Stimulated activated memory B cell treated with anti-CD40 and anti-IgM and Interleukin-4, amounts not matched to agents 10 μg/mL and 1 μg/mL and 100 μg/mL, for 72 hours (primary cell): ENCODE results near the gene POLR2F.

Source experiments
- ATAC-seq: fragments of 150-1000 bp; cut with Tn5 transposase; 2 replicates; pipeline ENCODE4 v1.10.0; 2021
- H3K27ac Mint-ChIP-seq: one replicate; pipeline ENCODE4 v1.8.0; 2022; ENCODE audit warnings: mild to moderate bottlenecking, mixed read lengths
- H3K27me3 Mint-ChIP-seq: one replicate; pipeline ENCODE4 v1.8.0; 2022; ENCODE audit warnings: mixed read lengths
- H3K36me3 Mint-ChIP-seq: one replicate; pipeline ENCODE4 v1.8.0; 2022; ENCODE audit warnings: mixed read lengths
- H3K4me1 Mint-ChIP-seq: one replicate; pipeline ENCODE4 v1.8.0; 2022; ENCODE audit warnings: mixed read lengths
- H3K4me3 Mint-ChIP-seq: one replicate; pipeline ENCODE4 v1.8.0; 2022; ENCODE audit warnings: mild to moderate bottlenecking, moderate library complexity, mixed read lengths
- H3K9me3 Mint-ChIP-seq: one replicate; pipeline ENCODE4 v1.8.0; 2022; ENCODE audit warnings: mixed read lengths

POLR2F gene

GRCh38 chr22:37953437-37954179, at the start of gene POLR2F, which contains the start of gene C22orf23:
Gene POLR2F (plus strand): TSS chr22:37953699. CDS start chr22:37953788, 89 bp downstream.
Gene C22orf23 (minus strand): TSS chr22:37953601. CDS start chr22:37953149, 452 bp downstream.
- peaks cover 19% of the 10 kb centered on the region for H3K36me3 Mint-ChIP-seq
- ATAC-seq, result peak; percentile 97
- H3K4me3 Mint-ChIP-seq, result peak within 1 kb of the TSS; percentile 93
- peaks cover 11% of the 10 kb centered on the region for H3K27me3 Mint-ChIP-seq
- H3K4me1 Mint-ChIP-seq, result peaks cover 35% of the 10 kb centered on the region
- peak within 1 kb of the TSS; percentile 90 for H3K27ac Mint-ChIP-seq
- no peaks in the 10 kb centered on the region for H3K9me3 Mint-ChIP-seq

GRCh38 chr22:37904572-37905533, 48.6 kb upstream of the POLR2F start:
- Mint-ChIP-seq H3K27ac (peak overlapping the region; percentile 88), H3K27me3 (no peaks in the 10 kb centered on the region), H3K4me1 (peaks cover 24% of the 10 kb centered on the region), H3K9me3 (no peaks in the 10 kb centered on the region), H3K36me3 (no peaks in the 10 kb centered on the region), H3K4me3 (peak overlapping the region; percentile 85)
- ATAC-seq, result no peak

DNA sequence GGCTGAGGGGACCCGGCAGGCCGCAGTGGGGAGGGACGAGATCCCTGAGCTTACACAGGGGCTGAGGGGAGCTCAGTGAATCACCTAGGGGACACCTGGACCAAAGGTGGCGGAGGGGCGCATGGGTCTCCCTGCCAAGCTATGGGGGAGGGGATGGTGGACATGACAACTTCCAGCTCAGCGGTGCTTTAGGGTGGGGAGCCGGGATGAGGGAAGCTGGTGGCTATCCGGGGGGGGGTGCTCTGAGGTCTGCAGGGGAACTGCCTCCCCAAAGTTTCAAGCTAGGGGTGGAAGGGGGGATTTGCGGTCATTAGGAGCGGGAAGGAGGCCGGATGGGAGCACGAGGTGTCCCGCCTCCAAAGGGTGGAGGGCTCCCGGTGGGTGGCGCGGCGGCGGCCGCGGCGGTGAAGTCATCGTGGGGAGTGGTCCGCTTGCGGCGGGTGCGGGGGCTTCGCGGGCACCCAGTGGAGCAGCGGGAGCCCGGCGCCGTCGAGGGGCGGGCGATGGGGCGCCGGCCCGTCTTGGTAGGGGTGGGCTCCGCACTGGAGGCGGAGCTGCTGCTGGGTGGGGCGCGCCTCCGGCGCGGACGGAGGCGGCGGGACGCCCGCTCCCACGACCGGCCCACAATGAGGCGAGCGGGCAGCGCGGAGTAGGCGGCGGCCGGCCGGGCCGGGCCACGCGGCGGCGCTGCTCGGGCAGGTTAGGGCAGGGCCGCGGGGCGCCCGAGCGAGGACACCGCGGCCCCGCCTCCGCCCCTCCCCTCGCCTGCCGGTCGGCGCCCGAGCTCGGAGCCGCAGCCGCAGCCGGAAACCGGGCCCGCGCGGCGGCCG, 47.8 kb upstream of the POLR2F start, which contains the start of gene MICALL1:
MICALL1 (plus strand) TSS at position 764 of the 830 bp plus-strand sequence. CDS start 126 bp downstream, outside the sequence.
- peaks cover 24% of the 10 kb centered on the region for H3K4me1 Mint-ChIP-seq

DNA sequence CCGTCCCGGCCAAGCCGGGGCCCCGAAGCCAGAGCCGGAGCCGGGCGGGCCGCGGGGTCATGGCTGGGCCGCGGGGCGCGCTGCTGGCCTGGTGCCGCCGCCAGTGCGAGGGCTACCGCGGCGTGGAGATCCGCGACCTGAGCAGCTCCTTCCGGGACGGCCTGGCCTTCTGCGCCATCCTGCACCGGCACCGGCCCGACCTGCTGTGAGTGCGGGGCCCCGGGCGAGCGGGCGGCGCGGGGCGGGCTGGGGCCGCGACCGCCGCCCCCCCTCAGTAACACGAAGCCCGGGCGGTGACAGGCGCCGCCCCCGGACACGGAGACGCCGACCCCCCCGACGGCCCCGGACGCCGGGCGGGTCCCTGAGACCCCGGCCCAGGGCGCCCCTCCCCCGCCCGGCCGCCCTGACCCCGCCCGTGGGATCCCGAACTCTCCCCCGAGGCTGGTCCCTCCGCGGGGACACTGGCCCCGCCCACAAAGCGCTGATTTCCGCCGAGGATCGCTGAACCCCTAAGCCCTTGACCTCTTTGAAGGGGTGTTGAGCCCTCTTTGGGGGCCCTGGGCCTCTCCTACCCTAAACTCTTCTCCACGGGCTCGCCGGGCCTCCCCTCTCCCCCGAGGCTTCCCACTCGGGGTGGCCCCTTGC, 47.0 kb upstream of the POLR2F start:
- Mint-ChIP-seq H3K27me3 (no peaks in the 10 kb centered on the region), H3K4me1 (peaks cover 28% of the 10 kb centered on the region), H3K36me3 (no peaks in the 10 kb centered on the region), H3K9me3 (no peaks in the 10 kb centered on the region), H3K27ac (peak overlapping the region; percentile 28), H3K4me3 (peak overlapping the region; percentile 82)
- peak; percentile 62 for ATAC-seq

More for the DNA sequence above, 47.8 kb upstream of the POLR2F start, which contains the start of gene MICALL1:
- Mint-ChIP-seq H3K36me3 (no peaks in the 10 kb centered on the region), H3K27ac (peak within 1 kb of the TSS; percentile 88), H3K4me3 (peak within 1 kb of the TSS; percentile 85), H3K9me3 (no peaks in the 10 kb centered on the region), H3K27me3 (no peaks in the 10 kb centered on the region)
- peak; percentile 94 for ATAC-seq

DNA sequence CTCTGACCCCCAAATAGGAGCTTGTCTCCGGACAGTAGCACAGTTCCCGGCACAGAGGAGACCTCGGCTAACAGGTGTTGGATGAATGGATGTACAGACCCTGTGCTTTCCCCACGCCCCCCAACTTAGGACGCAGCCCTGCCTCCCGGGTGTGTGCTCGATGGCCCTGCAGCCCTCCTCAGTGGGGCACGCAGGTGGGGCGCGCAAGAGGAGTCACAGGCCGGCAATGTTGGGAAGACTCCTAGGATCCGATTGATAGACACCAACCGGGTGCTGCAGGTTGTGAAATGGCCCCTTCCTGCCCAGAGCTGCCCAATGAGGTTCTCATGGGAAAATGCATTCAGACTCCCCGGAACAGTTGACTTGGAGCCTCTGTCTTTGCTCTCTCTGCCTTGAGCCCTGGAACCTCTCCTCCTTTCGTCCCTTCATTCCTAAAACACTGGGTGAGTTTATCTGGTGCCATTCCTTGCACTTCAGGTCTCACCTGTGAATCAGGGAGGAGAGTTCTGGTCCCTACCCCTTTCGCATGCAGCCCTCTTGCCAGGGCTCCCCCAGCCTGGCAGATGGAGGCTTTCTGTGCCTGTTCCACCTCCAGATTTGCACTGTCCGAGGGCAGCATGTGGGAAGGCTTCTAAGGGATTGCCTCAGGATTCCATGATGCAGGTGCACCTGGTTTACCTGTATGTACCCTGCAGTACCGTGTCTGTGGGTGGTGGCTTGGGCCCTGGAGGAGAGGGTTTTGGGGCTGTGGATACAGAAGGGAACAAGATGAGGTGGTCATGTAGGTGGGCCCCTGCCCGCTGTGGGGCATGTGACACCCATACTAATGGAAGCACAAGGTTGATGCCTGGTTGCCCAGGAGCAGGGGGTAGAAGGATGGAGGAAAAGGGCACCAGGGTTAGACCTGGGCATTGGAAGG, 46.2 kb upstream of the POLR2F start:
- Mint-ChIP-seq H3K36me3 (peaks cover 2% of the 10 kb centered on the region), H3K27ac (peak overlapping the region; percentile 28), H3K4me1 (peaks cover 35% of the 10 kb centered on the region), H3K9me3 (no peaks in the 10 kb centered on the region), H3K4me3 (peak overlapping the region; percentile 82), H3K27me3 (no peaks in the 10 kb centered on the region)
- no peak for ATAC-seq

- Mint-ChIP-seq H3K4me3 (no peak overlapping the region), H3K4me1 (peaks cover 42% of the 10 kb centered on the region), H3K27me3 (no peaks in the 10 kb centered on the region), H3K9me3 (no peaks in the 10 kb centered on the region), H3K27ac (no peak overlapping the region), H3K36me3 (peaks cover 4% of the 10 kb centered on the region)
- no peak for ATAC-seq
These were observed 43.7 kb upstream of the POLR2F start for GRCh38 chr22:37909766-37910165.

DNA sequence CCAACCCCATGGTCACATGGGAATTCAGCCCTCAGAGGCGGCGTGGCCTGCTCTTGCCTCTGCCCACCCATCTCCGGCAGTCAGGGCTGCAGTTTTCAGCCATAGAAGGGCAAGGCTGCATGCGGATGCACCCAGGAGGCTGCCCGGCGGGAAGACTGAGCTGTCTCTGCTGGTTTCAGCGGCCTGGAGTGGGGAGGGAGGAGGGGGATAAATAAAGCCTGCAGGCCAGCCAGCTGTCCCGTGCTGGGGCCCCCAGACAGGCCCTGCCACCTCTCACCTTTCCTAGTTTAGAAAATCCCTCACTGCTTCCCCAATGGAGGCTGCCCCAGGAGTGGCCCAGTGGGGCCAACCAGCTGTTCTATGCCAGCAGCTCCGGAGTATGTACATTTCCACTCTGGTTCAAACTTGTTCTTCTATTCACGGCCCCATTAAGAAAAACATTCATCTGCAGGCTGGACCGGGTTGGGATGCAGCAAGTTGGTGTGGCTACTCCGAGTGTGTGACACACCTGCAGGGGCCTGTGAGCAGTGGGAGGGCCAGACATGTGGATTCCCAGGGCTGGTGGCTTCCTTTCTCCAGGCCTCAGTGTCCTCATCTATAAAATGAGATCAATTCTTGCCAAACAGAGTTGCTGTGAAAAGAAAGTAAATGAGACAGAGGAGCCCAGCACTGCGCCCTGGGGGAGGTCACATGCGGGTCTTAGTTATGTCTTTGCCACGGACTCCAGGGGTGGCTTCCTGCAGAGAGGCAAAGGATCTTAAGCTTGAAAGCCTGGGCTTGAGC, 42.4 kb upstream of the POLR2F start:
- H3K36me3 Mint-ChIP-seq, result peaks cover 4% of the 10 kb centered on the region
- no peak overlapping the region for H3K4me3 Mint-ChIP-seq
- no peaks in the 10 kb centered on the region for H3K27me3 Mint-ChIP-seq
- peaks cover 32% of the 10 kb centered on the region for H3K4me1 Mint-ChIP-seq
- ATAC-seq, result no peak
- no peaks in the 10 kb centered on the region for H3K9me3 Mint-ChIP-seq
- no peak overlapping the region for H3K27ac Mint-ChIP-seq

DNA sequence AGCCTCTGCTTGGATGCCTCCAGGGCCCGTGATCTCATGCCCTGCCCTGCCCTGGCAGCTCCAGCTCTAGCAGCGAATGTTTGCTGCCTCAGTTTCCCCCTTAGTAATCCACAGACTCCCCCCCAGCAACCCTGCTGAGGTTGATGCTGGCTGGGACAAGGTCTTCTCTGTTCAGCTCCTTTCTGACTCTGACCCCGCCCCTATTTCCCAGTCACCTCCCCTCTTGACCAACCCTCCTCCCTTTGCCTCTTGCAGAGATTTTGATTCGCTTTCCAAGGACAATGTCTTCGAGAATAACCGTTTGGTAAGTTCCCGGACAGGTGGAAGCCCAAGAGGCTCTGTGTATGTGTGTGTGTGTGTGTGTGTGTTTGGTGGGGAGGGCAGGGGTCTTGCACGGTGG, 41.8 kb upstream of the POLR2F start:
- Mint-ChIP-seq H3K4me3 (no peak overlapping the region), H3K4me1 (peaks cover 32% of the 10 kb centered on the region), H3K27ac (no peak overlapping the region)

GRCh38 chr22:37912171-37912570, 41.3 kb upstream of the POLR2F start:
- Mint-ChIP-seq H3K27me3 (no peaks in the 10 kb centered on the region), H3K4me3 (no peak overlapping the region), H3K9me3 (no peaks in the 10 kb centered on the region), H3K4me1 (peaks cover 27% of the 10 kb centered on the region), H3K36me3 (peaks cover 12% of the 10 kb centered on the region), H3K27ac (no peak overlapping the region)
- no peak for ATAC-seq

More for the DNA sequence above, 41.8 kb upstream of the POLR2F start:
- Mint-ChIP-seq H3K9me3 (no peaks in the 10 kb centered on the region), H3K27me3 (no peaks in the 10 kb centered on the region), H3K36me3 (peaks cover 9% of the 10 kb centered on the region)
- no peak for ATAC-seq

DNA sequence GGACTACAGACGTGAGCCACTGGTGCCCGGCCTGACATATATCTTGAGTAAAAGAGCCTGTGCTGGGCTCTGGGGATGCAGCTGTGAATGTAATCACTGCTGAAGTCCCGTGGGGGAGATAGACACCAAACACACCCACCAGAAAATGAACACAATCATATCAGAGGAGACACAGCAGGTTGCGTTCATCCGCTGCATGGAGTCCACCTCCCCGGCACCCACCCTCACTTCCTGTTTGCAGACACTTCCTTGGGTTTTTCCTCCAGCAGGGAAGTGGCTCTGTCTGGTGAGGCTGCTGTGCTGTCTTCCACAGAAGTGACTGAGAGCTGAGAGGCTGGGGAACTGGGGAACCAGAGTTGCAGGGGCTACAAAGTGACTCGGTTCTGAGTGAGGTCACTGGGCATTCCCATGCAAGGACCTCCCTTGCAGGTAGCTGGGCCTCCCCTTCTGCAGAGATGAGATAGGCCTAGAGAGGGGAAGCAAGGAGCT, 40.2 kb upstream of the POLR2F start:
- Mint-ChIP-seq H3K27ac (no peak overlapping the region), H3K36me3 (peaks cover 12% of the 10 kb centered on the region), H3K4me3 (no peak overlapping the region), H3K4me1 (peaks cover 27% of the 10 kb centered on the region), H3K9me3 (no peaks in the 10 kb centered on the region), H3K27me3 (no peaks in the 10 kb centered on the region)
- ATAC-seq, result no peak

GRCh38 chr22:37916311-37916710, 37.2 kb upstream of the POLR2F start:
- Mint-ChIP-seq H3K4me3 (no peak overlapping the region), H3K27me3 (no peaks in the 10 kb centered on the region), H3K36me3 (peaks cover 18% of the 10 kb centered on the region), H3K9me3 (no peaks in the 10 kb centered on the region), H3K27ac (no peak overlapping the region), H3K4me1 (peaks cover 38% of the 10 kb centered on the region)
- ATAC-seq, result no peak

DNA sequence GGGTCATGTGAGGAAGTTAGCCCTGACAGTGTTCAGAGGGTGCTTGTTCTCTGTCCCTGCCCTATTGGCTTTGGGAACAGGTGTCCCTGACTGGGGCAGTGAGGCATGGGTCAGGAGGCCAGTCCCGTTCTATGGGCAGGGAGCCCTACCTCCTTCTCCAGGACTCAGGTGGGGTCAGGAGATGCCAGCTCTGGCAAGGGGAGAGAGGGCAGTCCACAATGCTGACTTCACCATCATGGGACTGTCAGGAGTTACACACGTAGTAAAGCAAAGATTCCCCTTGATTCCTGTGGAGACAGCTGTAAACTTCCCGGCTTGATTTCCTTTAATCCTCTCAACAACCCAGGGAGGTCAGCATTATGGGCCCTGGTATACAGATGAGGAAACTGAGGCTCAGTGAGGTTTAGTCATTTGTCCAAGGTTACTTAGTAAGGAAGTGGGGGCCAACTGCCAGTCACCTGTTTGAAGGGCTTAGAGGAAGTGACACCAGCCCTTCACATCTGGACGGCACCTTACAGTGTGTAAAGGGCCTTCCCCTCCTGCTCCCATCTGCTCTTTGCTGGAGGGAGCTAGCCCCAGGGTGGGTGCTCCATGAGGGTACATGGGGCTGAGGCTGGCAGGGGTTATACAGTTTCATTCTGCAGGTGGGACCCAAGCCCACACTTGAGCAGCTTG, 35.5 kb upstream of the POLR2F start:
- ATAC-seq, result peak; percentile 68
- no peak overlapping the region for H3K4me3 Mint-ChIP-seq
- peaks cover 26% of the 10 kb centered on the region for H3K4me1 Mint-ChIP-seq
- no peaks in the 10 kb centered on the region for H3K27me3 Mint-ChIP-seq
- no peaks in the 10 kb centered on the region for H3K9me3 Mint-ChIP-seq
- peaks cover 14% of the 10 kb centered on the region for H3K36me3 Mint-ChIP-seq
- peak overlapping the region; percentile 44 for H3K27ac Mint-ChIP-seq
